Putamen (tissue), 1 donor: ENCODE results near the gene ZNF184.

Experiments
- DNase-seq: peaks from one replicate; pipeline ENCODE4 v3.0.0-alpha.2; 2016; ENCODE audit warnings: low spot score

The ZNF184 gene

GRCh38 chr6:27472617-27473400 is at the start of gene ZNF184:
TSS of gene ZNF184 (minus strand) at chr6:27473105. CDS start at chr6:27472294, 811 bp downstream.
- peak; percentile 96 for DNase-seq

GRCh38 chr6:27518881-27519795 is 46.2 kb upstream of the ZNF184 start:
- DNase-seq = peak; percentile 86

- no peak for DNase-seq
Observed at GRCh38 chr6:27517928-27518787, 45.3 kb upstream of the ZNF184 start.

GRCh38 chr6:27517238-27517637 is 44.3 kb upstream of the ZNF184 start:
- DNase-seq = no peak

- DNase-seq = no peak
Observed at GRCh38 chr6:27514906-27515495, 42.1 kb upstream of the ZNF184 start.

- no peak for DNase-seq
Observed at GRCh38 chr6:27512525-27512924, 39.6 kb upstream of the ZNF184 start.

GRCh38 chr6:27507041-27507956 is 34.4 kb upstream of the ZNF184 start:
- no peak for DNase-seq

- DNase-seq = no peak
Observed at GRCh38 chr6:27505209-27506027, 32.5 kb upstream of the ZNF184 start.

- peak; percentile 55 for DNase-seq
Observed at GRCh38 chr6:27503436-27504030, 30.6 kb upstream of the ZNF184 start.

- DNase-seq = no peak
Observed at GRCh38 chr6:27502508-27503435, 29.9 kb upstream of the ZNF184 start.

- no peak for DNase-seq
Observed at GRCh38 chr6:27501187-27501586, 28.3 kb upstream of the ZNF184 start.

- DNase-seq = no peak
Observed at GRCh38 chr6:27500177-27500576, 27.3 kb upstream of the ZNF184 start.

GRCh38 chr6:27495386-27496135 is 22.7 kb upstream of the ZNF184 start:
- no peak for DNase-seq

- DNase-seq = no peak
Observed at GRCh38 chr6:27494987-27495385, 22.1 kb upstream of the ZNF184 start.

GRCh38 chr6:27494103-27494502 is 21.2 kb upstream of the ZNF184 start:
- no peak for DNase-seq

GRCh38 chr6:27492631-27493190 is 19.8 kb upstream of the ZNF184 start:
- DNase-seq = peak; percentile 34
